GM23248 (cell line): ENCODE measurements around the gene PHF23. TPM values are rescaled to one million over a fixed set of nuclear protein-coding genes. Genes with fewer than 3 reads are reported as not detected.

ENCODE experiments used
- DNase-seq: peaks from one replicate; pipeline ENCODE4 v3.0.0-alpha.2; 2015
- H2AFZ ChIP-seq: fragments of 200-600 bp; sonication (generic); 2 replicates; pipeline ENCODE4 v1.6.1; 2016; ENCODE audit warnings: antibody characterized with exemption
- H3F3A ChIP-seq: fragments of 200-600 bp; sonication (generic); 2 replicates; pipeline ENCODE4 v1.6.1; 2016; ENCODE audit warnings: mild to moderate bottlenecking, antibody characterized with exemption, mixed run types; ENCODE audit not compliant: insufficient read depth
- H3K27ac ChIP-seq: fragments of 200-600 bp; sonication (generic); 2 replicates; pipeline ENCODE4 v1.5.1; 2016; ENCODE audit warnings: mild to moderate bottlenecking
- H3K27me3 ChIP-seq: fragments of 200-600 bp; sonication (generic); replicated peaks from 2 replicates; pipeline ENCODE4 v1.6.1; 2016; ENCODE audit warnings: mild to moderate bottlenecking; ENCODE audit not compliant: insufficient read depth
- H3K36me3 ChIP-seq: fragments of 200-600 bp; sonication (generic); 2 replicates; pipeline ENCODE4 v1.6.1; 2016; ENCODE audit warnings: low read depth, mild to moderate bottlenecking
- H3K4me1 ChIP-seq: fragments of 200-600 bp; sonication (generic); 2 replicates; pipeline ENCODE4 v1.6.1; 2016; ENCODE audit warnings: mild to moderate bottlenecking; ENCODE audit not compliant: insufficient read depth
- H3K4me2 ChIP-seq: fragments of 200-600 bp; sonication (generic); one replicate; pipeline ENCODE4 v1.6.1; 2016; ENCODE audit warnings: mild to moderate bottlenecking; ENCODE audit not compliant: unreplicated experiment
- H3K4me3 ChIP-seq: fragments of 200-600 bp; sonication (generic); 2 replicates; pipeline ENCODE4 v1.5.1; 2016; ENCODE audit warnings: mild to moderate bottlenecking
- H3K79me2 ChIP-seq: fragments of 200-600 bp; sonication (generic); 2 replicates; pipeline ENCODE4 v1.6.1; 2016; ENCODE audit warnings: mild to moderate bottlenecking; ENCODE audit not compliant: insufficient read depth
- H3K9ac ChIP-seq: fragments of 200-600 bp; sonication (generic); 2 replicates; pipeline ENCODE4 v1.6.1; 2016; ENCODE audit warnings: mild to moderate bottlenecking
- H3K9me2 ChIP-seq: fragments of 200-600 bp; sonication (generic); 2 replicates; pipeline ENCODE4 v1.6.1; 2016; ENCODE audit warnings: mixed run types, mild to moderate bottlenecking, moderate library complexity; ENCODE audit not compliant: insufficient read depth
- H3K9me3 ChIP-seq: fragments of 200-600 bp; sonication (generic); one replicate; pipeline ENCODE4 v1.6.1; 2017; ENCODE audit warnings: low read depth
- H4K20me1 ChIP-seq: fragments of 200-600 bp; sonication (generic); 2 replicates; pipeline ENCODE4 v1.6.0; 2016; ENCODE audit not compliant: insufficient read depth
- EZH2 ChIP-seq: fragments of 200-600 bp; sonication (generic); IDR thresholded peaks from 2 replicates; pipeline ENCODE4 v1.6.1; 2018; ENCODE audit warnings: antibody characterized with exemption, mild to moderate bottlenecking; ENCODE audit not compliant: insufficient read depth, poor library complexity, severe bottlenecking
- EZH2phosphoT487 ChIP-seq: fragments of 200-600 bp; sonication (generic); IDR thresholded peaks from 2 replicates; pipeline ENCODE4 v1.6.1; 2018; ENCODE audit warnings: antibody characterized with exemption, moderate library complexity, mild to moderate bottlenecking, low read depth; ENCODE audit not compliant: insufficient read depth
- WGBS, 2 experiments: methylation state at CpG; one replicate each; pipeline ENCODE4 v1.1.6; 2015 to 2017; ENCODE audit warnings: low lambda C conversion rate in 2 of 2, low coverage in 1 of 2; ENCODE audit errors: missing lambda C conversion rate in 2 of 2; 5-methylcytosine and 5-hydroxymethylcytosine counted together
- in situ Hi-C: fragments of 300-500 bp; cut with MboI; formaldehyde crosslinking; loops from 2 replicates; pipeline ENCODE4 v1.15.0; 2020
- polyA plus RNA-seq: library from polyadenylated mRNA; unstranded; fragments of >200 nt; fragmentation: Nextera tagmentation; extraction: Ambion mirVana; gene quantifications from 2 replicates; pipeline ENCODE4 v1.2.1, GENCODE V29; 2016
- total RNA-seq: library from RNA; depleted of rRNA; stranded (reverse); fragments of >200 nt; shearing (Covaris generic); gene quantifications from 2 replicates; pipeline ENCODE4 v1.2.3, GENCODE V29; 2014

The PHF23 gene
- total and polyA plus RNA-seq, 2 experiments from 2014 or later = 32.0 to 45.6 TPM

DNA sequence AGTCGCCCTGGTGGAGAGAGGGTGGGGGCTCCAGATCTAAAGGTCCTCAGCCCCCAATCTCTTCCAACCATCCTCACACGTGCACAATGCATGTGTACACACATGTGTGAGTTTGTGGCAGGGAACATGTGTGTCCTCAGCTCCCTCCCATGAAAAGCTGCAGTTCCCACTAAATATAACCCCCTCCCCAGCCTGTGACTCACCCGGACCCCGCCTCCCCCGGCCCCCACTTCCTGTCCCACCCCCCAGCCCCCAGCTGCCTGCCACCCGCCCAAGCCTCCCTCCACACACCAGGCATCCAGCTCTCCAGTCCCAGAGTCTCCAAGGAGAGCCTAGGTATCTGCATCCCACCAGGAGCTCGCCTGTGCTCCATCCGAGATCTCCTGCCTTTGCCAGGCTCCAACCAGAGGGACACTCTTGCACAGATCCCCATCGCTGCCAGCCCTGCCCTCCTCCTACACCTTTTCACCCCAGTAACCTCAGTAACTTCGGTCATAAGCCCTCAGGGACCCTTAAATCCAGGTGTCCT lies 23.5 kb downstream of the PHF23 start:
- peak; percentile 55 for DNase-seq
- in situ Hi-C loops = no loop called here

DNA sequence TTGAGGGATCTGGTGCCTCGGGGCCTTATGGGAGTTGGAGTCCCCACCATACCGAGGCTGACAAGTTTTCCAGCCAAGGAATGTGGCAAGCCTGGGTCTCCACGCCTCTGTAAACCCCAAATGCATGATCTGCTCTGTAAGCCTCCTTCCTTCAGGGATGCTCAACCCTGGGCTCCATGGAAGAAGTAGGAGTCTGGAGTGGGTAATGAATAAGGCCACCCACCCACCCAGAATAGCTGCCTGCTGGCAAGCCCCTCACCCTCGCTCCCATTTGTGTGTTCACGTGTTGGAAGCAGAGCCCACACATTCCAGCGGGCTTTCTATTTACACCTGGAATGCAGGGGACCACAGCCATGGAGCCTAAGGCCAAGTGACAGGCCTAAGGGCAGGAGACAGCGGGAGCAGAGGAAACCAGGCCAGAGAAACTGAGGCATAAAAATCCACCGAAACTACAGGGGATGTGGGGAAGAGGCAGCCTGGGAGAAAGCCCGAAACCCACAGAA lies 24.1 kb downstream of the PHF23 start:
- Histone ChIP-seq H3K4me3 (peak overlapping the region; percentile 76), H3K27ac (peak overlapping the region; percentile 85), H3K4me2 (peak overlapping the region; percentile 74), H3K36me3 (no peaks in the 10 kb centered on the region), H4K20me1 (no peaks in the 10 kb centered on the region), H3K9me2 (no peaks in the 10 kb centered on the region), H2AFZ (no peak overlapping the region), H3F3A (peaks cover 15% of the 10 kb centered on the region), H3K9me3 (no peaks in the 10 kb centered on the region), H3K4me1 (peaks cover 34% of the 10 kb centered on the region), H3K79me2 (peaks cover 62% of the 10 kb centered on the region), H3K9ac (peak overlapping the region; percentile 47), H3K27me3 (no peaks in the 10 kb centered on the region)
- DNase-seq = no peak
- in situ Hi-C loops = no loop called here
- no peak for TF ChIP-seq EZH2
- no peak for TF ChIP-seq EZH2phosphoT487
- WGBS, 2 experiments = 7 to 8% methylated on average over 8 to 9 of the region's 9 CpGs

More for the DNA sequence above, 23.5 kb downstream of the PHF23 start:
- Histone ChIP-seq H4K20me1 (no peaks in the 10 kb centered on the region), H3K4me2 (peak overlapping the region; percentile 91), H2AFZ (no peak overlapping the region), H3F3A (peaks cover 15% of the 10 kb centered on the region), H3K4me3 (peak overlapping the region; percentile 87), H3K9me2 (no peaks in the 10 kb centered on the region), H3K79me2 (peaks cover 61% of the 10 kb centered on the region), H3K9me3 (no peaks in the 10 kb centered on the region), H3K36me3 (no peaks in the 10 kb centered on the region), H3K27ac (peak overlapping the region; percentile 85), H3K9ac (peak overlapping the region; percentile 83), H3K27me3 (no peaks in the 10 kb centered on the region), H3K4me1 (peaks cover 34% of the 10 kb centered on the region)
- TF ChIP-seq EZH2 = no peak
- WGBS, 2 experiments = 5 to 10% methylated on average over 10 of the region's 10 CpGs

- H2AFZ ChIP-seq = peak overlapping the region; percentile 9; the same call in 1 of the 2 replicates
- in situ Hi-C loops = no loop called here
Measured at GRCh38 chr17:7214300-7215135, 24.7 kb downstream of the PHF23 start.

DNA sequence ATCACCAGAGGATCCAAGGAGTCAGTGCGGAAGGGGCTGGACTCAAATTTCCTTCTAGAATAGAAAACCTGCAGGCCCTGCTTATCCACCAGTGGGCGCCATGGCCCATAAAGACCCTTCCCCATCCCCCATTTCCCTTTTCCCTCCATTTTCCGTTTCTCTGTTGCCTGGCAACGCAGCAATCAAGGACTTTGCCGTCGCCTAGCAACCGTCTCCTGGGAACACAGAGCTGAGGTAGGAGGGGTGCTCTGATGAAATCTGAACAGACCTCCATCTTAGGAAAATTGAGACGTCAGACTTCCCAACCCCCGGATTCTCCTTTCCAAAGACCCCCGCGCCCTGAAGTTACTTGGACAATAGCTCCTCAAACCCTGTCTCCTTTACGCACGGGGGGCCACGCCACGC lies 25.4 kb downstream of the PHF23 start:
- Histone ChIP-seq H3K4me3 (peak overlapping the region; percentile 76), H3K9ac (peak overlapping the region; percentile 77), H3K4me2 (peak overlapping the region; percentile 80), H4K20me1 (no peaks in the 10 kb centered on the region), H2AFZ (no peak overlapping the region), H3K9me2 (no peaks in the 10 kb centered on the region), H3F3A (peaks cover 15% of the 10 kb centered on the region), H3K27ac (peak overlapping the region; percentile 85), H3K36me3 (no peaks in the 10 kb centered on the region), H3K27me3 (no peaks in the 10 kb centered on the region), H3K9me3 (no peaks in the 10 kb centered on the region), H3K79me2 (peaks cover 72% of the 10 kb centered on the region), H3K4me1 (peaks cover 27% of the 10 kb centered on the region)
- in situ Hi-C loops = no loop called here
- TF ChIP-seq EZH2 = no peak
- no peak for TF ChIP-seq EZH2phosphoT487
- peak; percentile 86 for DNase-seq
- WGBS, 2 experiments = 6 to 7% methylated on average over 15 of the region's 15 CpGs

More at GRCh38 chr17:7214300-7215135, 24.7 kb downstream of the PHF23 start:
- Histone ChIP-seq H3K9ac (peak overlapping the region; percentile 77), H3K27me3 (no peaks in the 10 kb centered on the region), H4K20me1 (no peaks in the 10 kb centered on the region), H3K9me2 (no peaks in the 10 kb centered on the region), H3F3A (peaks cover 15% of the 10 kb centered on the region), H3K4me3 (peak overlapping the region; percentile 76), H3K79me2 (peaks cover 66% of the 10 kb centered on the region), H3K4me2 (peak overlapping the region; percentile 80), H3K36me3 (no peaks in the 10 kb centered on the region), H3K27ac (peak overlapping the region; percentile 85), H3K4me1 (peaks cover 34% of the 10 kb centered on the region), H3K9me3 (no peaks in the 10 kb centered on the region)
- TF ChIP-seq EZH2phosphoT487 (no peak), EZH2 (no peak)
- WGBS, 2 experiments = 0 to 1% methylated on average over 37 to 45 of the region's 45 CpGs
- peak; percentile 98 for DNase-seq
